A172 (cell line): ENCODE data around the gene SLC9A5. TPM values are rescaled to one million over a fixed set of nuclear protein-coding genes. Genes with fewer than 3 reads are reported as not detected.

Experiments
- DNase-seq: peaks from one replicate; pipeline ENCODE4 v3.0.0-alpha.2; 2015; ENCODE audit warnings: low spot score
- total RNA-seq: library from RNA; depleted of rRNA; stranded (reverse); fragments of >200 nt; shearing (Covaris generic); gene quantifications from 2 replicates; pipeline ENCODE4 v1.2.3, GENCODE V29; 2014; rRNA removed

SLC9A5 gene, protein sequence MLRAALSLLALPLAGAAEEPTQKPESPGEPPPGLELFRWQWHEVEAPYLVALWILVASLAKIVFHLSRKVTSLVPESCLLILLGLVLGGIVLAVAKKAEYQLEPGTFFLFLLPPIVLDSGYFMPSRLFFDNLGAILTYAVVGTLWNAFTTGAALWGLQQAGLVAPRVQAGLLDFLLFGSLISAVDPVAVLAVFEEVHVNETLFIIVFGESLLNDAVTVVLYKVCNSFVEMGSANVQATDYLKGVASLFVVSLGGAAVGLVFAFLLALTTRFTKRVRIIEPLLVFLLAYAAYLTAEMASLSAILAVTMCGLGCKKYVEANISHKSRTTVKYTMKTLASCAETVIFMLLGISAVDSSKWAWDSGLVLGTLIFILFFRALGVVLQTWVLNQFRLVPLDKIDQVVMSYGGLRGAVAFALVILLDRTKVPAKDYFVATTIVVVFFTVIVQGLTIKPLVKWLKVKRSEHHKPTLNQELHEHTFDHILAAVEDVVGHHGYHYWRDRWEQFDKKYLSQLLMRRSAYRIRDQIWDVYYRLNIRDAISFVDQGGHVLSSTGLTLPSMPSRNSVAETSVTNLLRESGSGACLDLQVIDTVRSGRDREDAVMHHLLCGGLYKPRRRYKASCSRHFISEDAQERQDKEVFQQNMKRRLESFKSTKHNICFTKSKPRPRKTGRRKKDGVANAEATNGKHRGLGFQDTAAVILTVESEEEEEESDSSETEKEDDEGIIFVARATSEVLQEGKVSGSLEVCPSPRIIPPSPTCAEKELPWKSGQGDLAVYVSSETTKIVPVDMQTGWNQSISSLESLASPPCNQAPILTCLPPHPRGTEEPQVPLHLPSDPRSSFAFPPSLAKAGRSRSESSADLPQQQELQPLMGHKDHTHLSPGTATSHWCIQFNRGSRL
- 0.03 and 0.29 TPM in 2 replicates for total RNA-seq

DNA sequence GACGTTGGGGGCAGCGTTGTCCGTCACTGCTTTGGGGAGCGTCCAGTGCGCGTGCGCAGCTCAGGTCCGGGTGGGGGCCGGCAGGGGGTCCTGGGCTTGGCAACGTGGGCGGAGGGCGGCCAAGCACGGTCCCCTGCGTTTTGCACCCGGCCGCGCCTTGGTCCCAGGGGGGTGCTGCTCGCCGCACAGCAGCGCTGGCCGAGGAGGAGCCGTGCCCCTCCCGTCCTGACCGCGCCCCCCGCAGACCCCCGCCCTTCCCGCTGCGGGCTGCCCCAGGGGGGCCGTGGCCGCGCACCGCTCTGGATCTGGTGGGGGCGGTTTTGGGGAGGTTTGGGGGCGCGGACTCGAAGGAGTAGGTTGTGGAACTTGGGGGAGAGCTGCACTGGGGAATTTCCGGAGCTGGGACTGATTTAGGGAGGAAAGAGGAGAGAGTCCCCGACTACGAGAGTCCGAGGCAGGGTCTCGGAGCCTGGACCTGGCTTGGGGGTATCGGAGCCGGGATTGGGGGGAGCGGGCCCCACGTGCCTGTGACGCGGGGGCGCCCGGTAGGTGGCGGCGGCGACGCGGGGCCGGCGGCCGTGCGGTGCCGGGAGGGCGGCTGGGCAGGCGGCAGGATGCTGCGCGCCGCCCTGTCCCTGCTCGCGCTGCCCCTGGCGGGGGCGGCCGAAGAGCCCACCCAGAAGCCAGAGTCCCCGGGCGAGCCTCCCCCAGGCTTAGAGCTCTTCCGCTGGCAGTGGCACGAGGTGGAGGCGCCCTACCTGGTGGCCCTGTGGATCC is at the start of gene SLC9A5:
SLC9A5 (plus strand) TSS at position 579 of the 777 bp plus-strand sequence; CDS start at position 615, 36 bp downstream.
- no peak for DNase-seq

DNA sequence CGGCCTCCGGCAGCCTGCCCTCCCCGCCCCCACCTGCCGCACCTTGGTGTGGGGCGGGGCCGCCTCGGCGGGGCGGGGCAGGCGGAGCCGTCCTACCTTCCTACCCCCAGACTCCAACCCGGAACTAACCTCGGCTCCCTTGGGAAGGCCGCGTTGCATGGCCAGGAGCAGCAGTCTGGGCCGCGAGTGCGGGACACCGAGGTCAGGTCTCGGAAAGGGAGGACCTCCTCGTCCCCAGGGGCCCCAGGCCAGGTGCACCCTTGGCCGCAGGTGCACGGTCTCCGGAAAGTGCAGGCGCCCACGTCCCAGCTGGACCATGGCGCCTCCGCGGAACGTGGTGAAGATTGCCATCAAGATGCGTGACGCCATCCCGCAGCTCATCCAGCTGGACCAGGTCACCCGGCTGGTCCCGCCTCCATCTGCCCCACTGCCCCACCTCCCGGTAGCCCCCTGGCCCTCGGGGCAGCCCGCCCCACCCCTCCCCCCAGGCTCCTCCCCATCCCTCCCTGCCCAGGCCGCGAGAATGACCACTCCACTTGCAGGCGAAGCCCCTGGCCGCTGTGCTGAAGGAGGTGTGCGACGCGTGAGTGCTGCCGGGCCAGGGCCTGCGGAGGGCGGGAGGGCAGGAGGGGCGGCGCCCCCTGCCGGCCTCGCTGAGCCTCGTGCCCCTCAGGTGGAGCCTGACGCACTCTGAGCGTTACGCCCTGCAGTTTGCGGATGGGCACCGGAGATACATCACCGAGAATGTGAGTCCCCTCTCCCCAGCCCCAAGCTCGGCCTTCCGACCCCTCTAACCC is 49.6 kb upstream of the SLC9A5 start, which contains the start of gene ELMO3:
ELMO3 (plus strand) TSS at position 121 of the 797 bp plus-strand sequence; CDS start at position 317, 196 bp downstream.
- no peak for DNase-seq

DNA sequence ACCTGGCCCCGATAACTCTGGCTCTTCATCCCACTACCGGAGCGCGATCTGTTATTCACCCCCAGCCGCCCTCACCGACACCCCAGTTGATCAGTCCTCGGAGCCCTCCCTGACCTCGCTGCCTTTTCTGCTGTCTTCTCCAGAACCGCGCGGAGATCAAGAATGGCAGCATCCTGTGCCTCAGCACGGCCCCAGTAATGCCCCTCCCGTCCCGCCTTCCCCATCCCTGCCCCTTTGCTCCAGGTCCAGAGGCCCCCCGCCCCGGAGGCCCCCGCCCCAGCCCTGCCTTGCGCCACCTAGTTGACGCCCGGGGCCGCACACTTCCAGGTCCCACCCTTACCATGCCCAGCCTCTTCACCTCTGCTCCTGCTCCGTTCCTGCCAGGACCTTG is 49.0 kb upstream of the SLC9A5 start:
- DNase-seq, result no peak

DNA sequence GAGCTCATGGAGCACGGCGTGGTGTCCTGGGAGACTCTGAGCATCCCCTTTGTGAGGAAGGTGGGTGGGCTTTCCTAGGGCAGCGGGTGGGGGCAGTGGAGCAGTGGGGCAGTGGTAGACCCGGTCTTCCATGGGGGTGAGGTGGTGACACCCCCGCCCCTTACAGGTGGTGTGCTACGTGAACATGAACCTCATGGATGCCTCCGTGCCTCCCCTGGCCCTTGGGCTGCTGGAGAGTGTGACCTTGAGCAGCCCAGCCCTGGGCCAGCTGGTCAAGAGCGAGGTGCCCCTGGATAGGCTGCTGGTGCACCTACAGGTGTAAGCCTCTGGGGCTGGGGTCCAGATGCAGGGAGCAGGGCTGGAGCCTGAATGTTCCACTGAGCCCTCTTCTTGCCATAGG is 48.3 kb upstream of the SLC9A5 start:
- DNase-seq, result no peak

DNA sequence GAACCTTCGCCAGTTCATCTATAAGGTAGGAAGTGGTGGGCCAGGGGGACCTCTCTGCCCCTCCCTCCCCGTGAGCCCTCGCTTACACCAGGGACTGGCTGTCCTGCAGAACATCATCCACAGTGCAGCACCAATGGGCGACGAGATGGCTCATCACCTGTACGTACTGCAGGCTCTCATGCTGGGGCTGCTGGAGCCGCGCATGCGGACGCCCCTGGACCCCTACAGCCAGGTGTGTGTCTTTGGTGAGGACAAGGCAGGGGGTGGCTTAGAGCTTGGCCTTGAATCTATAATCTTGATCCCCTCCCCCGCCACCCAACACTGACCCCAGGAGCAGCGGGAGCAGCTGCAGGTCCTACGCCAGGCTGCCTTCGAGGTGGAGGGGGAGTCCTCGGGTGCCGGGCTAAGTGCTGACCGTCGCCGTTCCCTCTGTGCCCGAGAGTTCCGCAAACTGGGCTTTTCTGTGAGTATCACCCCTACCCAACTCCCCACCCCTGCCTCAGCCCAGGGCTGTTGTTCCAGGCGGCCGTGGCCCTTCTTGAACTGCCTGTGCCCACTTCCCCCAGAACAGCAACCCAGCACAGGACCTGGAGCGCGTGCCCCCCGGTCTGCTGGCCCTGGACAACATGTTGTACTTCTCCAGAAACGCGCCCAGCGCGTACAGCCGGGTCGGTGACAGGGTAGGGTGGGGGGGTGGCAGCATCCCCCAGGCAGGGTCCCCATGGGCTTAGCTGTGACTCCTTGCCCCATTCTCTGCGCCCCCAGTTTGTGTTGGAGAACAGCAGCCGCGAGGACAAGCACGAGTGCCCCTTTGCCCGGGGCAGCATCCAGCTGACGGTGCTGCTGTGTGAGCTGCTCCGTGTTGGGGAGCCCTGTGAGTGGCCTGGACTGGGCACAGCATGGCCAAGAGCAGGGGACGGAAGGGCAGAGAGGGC is 47.1 kb upstream of the SLC9A5 start:
- no peak for DNase-seq

DNA sequence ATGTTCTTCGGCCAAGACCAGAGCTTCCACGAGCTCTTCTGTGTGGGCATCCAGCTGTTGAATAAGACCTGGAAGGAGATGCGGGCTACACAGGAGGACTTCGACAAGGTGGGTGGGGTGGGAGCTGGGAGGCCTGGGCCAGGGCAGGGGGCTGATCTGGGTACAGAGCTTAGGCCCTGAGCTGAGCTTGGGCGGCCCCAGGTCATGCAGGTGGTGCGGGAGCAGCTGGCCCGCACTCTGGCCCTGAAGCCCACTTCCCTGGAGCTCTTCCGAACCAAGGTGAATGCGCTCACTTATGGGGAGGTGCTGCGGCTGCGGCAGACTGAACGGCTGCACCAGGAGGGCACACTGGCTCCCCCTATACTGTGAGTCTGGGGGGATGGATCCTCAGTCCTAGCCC is 46.4 kb upstream of the SLC9A5 start:
- DNase-seq, result no peak

DNA sequence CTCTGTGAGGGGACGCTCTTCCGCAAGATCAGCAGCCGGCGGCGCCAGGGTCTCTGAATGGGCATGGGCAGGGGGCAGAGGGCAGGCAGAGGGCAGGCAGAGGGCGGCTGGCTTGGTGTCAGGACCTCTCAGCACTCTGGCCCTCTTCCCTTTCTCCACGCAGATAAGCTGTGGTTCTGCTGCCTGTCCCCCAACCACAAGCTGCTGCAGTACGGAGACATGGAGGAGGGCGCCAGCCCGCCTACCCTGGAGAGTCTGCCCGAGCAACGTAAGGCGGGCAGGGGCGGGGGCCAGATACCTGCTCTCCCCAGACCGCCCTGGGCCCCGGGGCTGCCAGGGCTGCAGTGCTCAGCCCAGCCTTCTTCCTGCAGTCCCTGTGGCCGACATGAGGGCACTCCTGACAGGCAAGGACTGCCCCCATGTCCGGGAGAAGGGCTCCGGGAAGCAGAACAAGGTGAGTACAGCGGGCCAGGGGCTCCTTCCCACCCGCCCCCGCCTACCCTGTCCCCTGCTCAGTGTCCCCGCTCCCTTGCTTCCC is 45.8 kb upstream of the SLC9A5 start:
- DNase-seq, result no peak

DNA sequence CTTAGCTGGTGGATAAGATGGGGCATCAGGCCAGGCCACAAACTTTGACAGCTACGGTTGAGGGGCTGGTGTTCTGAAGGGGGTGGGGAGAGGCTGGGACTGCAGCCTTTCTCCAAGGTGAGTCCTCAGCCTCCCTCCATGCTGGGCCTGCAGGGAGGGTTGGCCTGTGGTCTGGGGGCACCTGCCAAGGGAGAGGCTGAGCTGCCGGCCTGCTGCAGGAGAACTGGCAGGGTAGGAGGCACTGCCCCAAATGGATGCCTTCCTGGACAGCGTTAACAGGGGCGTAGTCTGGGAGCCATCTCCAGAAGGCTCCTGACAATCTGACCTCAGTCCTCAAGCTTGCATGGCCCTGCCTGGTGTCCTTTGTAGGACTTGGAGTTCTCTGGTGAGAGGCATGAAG is 44.7 kb upstream of the SLC9A5 start:
- no peak for DNase-seq

DNA sequence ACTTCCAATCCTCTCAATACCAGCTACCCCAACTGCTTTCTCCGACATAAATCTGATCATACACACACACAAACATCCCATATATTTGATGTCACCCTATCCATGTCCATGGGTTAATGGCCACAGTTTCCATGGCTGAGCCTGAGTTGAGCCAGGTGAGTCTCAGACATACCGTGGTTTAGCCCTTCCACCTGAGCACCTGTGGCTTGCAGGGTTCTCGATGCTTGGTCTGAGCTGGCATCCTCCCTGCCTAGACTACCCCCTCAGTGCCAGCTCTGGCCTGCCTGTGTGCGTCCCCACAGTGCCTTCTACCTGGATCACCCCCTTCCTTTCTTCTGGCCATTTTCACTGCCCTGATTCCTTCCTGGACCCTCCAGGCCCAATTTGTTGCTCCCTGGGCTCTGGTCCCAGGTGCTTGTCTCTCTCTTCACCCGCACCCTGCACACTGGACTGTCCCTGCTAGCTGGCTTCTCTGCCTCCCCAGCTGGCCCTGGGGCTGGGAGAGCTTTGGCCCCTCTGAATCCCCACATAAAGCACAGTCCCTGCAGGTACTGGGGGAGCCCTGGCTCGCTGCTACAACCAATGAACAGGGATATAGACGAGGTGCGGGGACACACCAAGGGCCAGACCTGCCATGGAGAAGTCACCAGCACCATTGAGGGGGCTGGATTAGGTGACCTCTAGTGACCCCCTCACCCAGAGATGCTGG is 42.5 kb upstream of the SLC9A5 start:
- DNase-seq, result no peak

DNA sequence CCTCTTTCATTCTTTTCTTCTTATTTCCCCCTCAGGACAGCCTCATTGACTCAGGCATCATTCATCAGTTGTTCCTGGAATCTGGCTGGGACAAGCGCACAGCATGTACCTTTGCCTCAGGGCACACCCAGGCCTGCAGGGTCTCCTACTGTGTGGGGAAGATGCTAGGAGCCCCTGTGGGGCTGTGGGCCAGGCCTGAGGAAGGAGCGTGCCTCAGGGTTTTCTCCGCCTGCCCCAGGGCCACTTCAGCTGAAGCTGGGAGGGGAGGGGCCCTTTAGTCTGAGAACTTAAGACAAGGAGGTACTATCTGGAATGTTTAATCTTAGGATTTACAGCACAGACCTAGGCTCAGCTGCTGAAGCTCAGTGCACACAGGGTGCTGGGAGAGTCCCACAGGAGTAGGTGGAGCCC is 41.9 kb upstream of the SLC9A5 start:
- peak; percentile 46 for DNase-seq

DNA sequence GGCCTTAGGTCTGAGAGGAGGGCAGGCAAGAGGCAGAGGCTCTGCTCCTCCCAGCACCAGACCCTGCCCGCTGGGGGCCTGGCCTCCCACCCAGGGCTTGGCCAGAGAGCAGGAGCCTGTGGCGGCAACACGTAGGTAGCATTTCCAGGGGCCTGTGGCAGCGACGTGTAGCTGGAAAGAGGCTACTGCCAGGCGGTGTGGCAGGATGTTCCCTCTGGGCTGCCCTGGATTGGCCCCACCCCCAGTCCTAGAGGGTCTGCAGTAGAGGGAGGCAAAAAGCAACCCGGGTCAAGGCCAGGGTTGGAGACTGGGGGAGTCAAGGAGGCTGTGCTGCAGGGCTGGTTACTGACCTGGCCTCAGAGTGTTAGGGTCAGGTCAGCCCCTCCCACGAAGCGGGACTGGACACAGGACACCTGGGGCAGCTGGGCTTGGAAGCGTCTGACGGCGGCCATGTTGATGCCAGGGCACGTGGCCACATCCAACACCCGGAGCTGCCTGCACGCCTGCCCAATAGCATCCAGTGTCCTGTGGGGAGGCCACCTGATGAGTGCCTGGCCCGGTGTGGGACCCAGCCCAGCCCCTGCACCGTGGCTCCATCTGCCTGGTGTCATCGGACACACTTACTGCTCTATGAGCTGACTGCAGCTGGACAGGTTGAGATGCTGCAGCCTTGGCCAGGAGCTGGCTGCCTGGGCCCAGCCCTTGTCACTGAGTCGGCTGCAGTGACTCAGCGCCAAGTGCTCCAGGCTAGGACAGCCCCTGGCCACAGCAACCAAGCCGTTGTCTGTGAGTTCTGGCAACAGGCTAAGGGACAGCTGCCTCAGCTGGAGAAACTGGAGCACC is 41.3 kb upstream of the SLC9A5 start:
- peak; percentile 77 for DNase-seq

DNA sequence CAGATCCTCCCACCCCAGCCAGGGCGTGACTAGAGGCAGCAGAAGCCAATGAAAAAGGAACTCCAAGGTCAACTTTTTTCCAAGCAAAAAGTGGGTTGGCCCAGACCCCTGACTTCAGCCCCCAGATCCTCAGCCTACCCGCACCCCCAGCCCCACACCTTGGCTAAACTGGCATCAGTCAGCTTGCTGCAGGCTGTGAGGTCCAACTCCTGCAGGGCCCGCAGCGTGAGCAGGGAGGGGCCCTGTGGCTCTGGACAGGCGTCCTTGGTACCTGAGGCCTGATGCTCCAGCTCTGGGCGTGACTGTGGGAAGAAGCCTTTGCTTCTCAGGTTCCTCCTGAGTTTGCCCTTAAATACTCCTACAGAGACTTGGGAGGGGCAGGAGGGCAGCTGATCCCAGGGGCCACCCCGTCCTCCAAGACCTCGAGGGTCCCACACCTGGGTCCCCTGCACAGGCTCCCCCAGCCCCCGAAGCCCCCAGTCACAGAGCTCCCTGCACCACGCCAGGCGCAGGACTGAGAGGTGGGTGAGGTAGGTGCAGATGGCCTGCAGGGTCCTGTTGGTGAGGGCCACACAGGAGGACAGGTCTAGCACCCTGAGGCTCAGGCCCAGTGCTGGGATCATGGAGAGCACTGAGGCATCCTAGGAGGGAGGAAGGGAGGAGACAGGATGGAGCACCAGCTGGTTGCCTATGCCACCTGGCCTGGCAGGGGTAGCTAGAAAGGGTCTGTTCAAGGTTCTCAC is 40.5 kb upstream of the SLC9A5 start:
- no peak for DNase-seq

DNA sequence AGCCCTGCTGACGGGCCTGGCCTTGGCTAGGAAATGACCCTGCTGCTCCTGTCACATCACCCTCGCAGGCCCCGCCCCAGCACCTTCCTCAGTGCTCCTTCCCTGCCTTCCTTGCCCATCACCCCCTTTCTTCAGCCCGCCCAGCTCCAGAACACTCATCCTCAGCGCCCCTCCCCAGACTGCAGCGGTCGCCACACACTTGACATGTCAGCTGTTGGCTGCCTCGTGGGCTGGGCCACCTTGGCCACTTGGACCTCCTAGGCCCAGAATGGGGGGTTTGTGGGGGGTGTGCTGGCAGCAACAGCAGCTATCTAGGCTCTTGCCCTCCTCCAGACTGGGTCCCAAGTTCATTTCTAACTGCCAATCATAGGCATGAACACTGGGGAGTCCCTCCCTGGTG is 39.2 kb upstream of the SLC9A5 start:
- DNase-seq, result no peak

DNA sequence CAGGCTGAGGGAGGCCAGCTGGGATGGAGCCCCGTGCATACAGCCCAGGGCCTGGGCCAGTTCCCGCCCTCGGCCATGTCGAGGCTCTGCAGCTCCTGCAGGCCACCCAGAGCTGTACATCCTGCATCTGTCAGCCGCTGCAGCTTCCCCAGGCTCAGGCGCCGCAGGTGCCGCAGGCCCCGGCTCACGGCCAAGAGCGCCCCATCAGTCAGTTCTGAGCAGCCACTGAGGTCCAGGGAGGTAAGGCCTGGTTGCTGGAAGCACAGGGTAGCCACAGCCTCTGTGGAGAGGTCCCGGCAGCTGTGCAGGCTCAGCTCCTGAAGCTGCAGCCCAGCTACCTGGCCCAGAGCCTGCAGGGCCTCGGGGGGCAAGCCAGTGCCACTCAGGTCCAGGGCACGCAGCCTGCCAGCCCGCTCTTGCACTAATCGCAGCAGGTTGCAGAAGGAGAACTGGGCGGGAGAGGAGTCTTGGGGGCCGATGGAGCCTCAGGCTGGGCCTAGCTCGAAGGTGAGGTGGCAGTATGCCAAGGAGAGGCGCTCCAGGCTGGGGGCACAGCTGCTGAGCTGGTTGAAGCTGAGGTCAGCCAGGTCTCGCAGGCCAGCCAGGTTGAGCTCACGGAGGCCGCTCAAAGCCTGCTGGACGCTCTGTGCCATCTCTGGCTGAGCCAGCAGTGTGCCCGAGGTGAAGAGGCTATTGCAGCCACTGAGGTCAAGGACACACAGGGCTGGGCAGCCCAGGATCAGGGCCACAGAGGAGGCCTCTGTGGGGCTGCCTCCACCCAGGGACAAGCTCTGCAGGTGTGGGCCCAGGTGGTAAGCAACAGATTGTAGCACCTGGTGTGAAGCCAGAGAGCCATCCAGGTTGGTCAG is 38.5 kb upstream of the SLC9A5 start:
- no peak for DNase-seq

DNA sequence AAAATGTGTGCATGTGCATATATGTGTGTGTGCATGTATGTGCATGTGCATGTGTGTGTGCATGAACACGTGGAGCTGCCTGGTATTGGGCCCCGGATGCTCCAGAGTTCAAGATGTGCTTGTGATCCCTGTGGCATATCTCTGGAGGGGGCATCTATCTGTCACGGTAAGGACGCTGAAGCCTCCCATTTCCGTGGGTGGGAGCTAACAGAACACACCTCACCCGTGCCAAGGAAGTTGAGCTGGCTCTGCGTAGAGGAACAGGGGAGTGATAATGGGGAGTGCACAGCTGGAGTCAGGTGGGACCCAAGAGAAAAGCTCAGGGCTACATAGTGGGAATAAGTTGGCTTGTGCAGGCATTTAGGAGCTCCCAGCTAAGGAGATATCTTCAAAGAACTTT is 37.1 kb upstream of the SLC9A5 start:
- no peak for DNase-seq

DNA sequence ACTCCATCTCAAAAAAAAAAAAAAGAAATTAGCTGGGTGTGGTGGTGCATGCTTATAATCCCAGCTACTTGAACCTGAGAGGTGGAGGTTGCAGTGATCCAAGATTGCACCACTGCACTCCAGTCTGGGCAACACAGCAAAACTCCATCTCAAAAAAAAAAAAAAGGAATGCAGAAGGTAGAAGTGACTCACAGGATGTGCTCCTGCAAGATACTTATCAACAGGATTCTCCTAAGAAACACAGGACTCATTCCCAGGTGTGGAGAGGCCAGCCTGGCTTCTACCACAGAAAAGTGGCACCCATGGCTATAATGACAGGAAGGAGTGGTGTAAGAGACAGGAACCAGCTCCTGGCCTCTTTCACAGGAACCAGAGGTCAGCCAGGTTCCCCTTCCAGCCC is 36.0 kb upstream of the SLC9A5 start:
- DNase-seq, result peak; percentile 55
